UCSD-AML1 (cell line): ENCODE measurements around the gene RAB27B.
"Not testable (repeated sequence)": the region's sequence is repeated elsewhere in the genome, so short reads cannot be mapped to it uniquely, and the experiment has no call there.

Source experiments
- DNase-seq: peaks from one replicate; lab custom pipeline; 2025; ENCODE audit not compliant: unreplicated experiment; lab: John Stamatoyannopoulos, UW

The RAB27B gene

GRCh38 chr18:54813977-54814565 is 14.2 kb upstream of the RAB27B start:
- no peak for DNase-seq

DNA sequence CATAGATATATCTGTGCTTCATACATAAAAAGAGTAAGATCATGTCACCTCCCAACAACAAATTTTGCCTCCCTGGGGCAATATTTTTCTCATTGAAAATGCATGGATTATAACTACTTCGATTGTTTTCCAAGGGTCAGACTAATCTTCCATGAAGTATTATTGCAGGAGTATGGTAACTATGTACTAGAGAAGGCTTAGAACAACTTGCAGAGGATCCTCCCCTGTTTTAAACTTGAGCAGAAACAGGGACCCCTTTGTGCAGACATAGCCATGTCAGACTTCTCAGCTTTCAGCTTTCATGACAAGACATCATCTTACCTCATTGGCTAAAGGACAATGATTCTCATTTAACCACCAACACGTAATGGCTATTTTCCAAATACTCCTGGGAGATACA is 13.2 kb upstream of the RAB27B start:
- no peak for DNase-seq

DNA sequence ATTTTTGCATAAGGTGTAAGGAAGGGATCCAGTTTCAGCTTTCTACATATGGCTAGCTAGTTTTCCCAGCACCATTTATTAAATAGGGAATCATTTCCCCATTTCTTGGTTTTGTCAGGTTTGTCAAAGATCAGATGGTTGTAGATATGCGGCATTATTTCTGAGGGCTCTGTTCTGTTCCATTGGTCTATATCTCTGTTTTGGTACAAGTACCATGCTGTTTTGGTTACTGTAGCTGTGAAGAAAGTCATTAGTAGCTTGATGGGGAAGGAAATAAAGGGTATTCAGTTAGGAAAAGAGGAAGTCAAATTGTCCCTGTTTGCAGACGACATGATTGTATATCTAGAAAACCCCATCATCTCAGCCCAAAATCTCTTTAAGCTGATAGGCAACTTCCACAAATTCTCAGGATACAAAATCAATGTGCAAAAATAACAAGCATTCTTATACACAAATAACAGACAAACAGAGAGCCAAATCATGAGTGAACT is 7.4 kb upstream of the RAB27B start:
- DNase-seq = not testable (repeated sequence)

DNA sequence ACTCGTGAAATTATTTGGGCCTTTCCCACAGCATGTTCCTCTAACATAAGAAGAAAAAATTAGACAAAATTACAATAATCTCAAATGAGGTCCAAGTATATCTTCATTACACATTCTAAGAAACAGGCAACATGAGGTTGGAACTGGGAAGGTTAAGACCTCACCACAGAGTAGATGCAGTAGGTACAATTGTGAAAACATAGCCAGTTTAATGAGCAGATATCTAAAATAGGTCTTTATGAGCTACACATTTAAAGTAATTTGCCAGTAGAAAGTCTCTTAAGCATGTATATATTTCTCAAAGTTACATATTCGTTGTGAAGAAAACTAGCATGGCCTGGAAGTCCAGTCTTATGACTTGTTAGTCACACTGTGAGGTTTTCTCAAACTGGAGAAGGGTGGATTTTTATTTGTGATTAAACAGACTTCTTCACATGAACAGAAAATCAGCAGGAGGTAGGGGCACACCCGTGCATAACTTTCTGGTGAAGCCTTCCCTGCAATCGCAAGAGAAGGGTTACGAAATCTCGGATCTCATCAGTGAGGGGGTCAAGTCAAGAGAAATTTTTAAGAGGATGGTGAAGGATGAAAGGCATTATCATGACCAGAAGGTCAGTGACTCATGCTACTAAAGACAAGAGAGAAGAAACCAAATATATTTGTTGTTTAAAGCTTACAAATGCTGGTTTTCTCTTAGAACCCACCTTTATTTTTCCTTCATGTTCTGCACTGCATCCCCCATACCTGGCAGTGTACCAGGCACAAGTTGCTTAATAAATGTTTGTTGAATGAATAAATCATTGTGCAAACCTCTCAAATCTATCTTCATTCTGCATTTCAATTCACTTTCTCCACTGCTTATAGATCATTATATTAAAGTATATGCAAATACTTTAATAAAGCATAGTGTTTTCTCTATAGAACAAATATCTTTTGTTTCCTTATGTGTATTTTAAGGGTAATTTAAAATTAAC is 5.1 kb upstream of the RAB27B start:
- DNase-seq = no peak

DNA sequence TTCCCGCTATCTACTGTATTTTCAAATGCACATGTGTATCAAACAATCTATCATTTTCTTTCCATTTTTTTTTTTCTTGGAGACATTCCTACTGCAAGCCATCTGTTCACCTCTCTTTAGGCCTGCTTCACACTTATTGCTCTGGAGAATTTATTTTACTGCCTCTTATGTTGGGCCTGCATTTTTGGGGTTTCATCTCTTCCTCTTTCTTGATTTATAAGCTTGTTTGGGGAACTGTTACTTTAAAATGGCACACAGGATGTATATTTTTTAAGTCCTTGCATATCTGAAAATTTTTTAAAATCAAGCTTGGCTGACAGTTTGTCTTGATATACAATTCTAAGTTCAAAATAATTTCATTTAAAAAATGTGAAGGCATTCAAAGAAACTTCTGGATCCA is 3.5 kb upstream of the RAB27B start:
- DNase-seq = no peak

DNA sequence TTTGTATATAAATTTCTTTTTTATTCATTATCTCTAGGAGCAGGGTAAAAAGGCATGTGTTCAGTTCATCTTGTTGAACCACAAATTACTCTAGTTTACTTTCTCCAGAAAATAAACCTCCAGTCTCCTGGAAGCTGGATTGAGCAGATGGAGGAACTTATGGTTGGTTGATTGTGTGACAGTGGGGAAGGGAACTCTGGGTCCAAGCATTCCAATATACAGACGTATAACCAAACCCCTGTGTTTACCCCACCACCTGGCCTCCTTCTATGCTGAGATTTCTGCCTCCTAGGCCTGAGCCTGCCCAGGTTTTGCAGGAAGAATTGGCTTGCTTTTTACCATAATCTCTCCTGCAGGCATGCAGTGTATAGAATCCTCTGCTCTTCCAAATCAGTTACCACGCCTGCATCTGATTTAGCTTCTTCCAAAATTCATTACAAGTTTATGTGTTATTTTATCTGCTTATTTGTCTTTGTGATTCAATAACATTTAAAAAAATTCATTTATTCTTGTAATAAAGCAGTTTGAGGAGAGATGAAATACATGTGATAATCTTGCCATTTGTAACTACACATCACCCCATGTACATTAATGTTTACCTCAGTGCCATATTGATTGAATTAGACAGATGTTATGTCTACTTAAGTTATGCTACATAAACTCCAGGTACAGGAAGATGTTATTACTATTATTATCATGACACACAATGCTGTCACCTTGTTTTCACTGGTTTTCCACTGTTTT is 2.5 kb upstream of the RAB27B start:
- DNase-seq = no peak

GRCh38 chr18:54828986-54829385 is 709 bp downstream of the RAB27B start:
- no peak for DNase-seq

GRCh38 chr18:54829856-54830255 is 1.6 kb downstream of the RAB27B start:
- DNase-seq = no peak

DNA sequence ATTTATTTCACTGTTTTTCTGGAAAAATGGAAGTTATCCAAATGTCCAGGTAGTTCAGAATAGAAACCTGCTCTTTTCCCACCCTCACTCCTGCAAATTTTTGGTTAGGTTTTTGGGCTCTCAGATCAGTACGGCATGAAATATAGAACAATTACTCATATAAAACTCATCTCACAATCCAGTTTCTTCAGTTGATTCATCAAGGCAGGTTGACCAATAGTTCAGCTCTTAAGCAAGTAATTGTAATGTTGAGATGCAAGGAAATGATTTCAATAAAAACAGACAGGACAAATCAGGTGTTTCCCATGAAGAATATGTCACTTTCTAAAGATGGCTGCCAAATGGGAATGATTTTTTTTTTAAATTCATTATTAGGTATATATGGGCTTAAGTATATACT is 2.0 kb downstream of the RAB27B start:
- no peak for DNase-seq

DNA sequence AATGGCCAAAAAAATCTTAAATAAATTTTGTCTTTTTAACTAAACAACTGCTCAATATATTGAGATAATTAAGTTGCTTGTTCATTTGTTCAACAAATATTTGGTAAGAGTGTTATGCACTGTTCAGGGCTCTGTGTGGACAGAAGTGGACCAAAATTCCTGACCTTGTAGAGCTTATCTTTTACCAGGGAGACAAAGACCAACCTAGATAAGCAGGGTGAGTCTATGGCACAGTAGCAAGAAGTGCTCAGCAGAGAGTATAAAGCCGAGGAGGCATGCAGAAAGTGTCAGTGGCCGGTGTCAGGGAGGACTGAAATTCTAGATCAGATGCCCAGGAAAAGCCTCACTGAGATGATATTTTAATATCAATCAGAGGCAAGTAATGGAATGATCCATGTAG is 2.6 kb downstream of the RAB27B start:
- DNase-seq = no peak

DNA sequence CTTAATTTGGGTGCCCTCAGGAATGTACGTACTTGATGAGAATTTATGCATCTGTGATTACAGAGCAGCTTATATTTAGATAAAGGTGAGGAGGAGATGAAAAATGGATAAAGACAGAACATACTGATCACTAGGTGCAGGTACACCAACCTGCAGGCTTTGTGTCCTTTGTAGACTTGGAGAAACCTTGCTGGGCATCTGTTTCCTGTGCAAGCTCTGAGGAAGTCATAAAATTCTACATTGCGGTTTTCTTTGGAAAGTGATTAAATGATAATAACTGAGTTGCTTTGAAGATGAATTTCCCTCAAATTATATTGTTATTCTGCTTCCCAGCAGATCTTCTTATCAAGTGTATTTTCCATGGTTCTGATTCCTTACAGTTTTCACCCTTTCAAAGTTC is 7.7 kb downstream of the RAB27B start:
- DNase-seq = peak; percentile 23

GRCh38 chr18:54843314-54843713 is 15.0 kb downstream of the RAB27B start:
- DNase-seq = no peak

GRCh38 chr18:54845787-54846186 is 17.5 kb downstream of the RAB27B start:
- no peak for DNase-seq

DNA sequence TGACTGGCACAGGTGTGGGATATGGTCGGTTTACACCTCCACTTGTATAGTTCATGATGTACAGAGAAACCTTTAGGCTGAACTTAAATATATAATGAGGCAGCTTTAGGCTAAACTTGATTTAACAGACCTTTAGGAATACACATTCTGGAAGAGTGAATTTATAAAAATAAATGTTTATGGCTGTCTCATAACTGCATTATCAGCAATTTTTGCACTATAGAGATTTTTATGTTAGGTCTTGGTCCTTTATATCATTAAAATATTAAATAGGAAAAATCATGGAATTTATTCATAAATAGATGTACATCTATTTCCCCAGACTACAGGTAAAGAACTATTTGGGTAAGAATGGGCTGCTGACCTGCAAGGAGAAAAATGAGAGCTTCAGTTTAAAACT is 19.8 kb downstream of the RAB27B start:
- no peak for DNase-seq

DNA sequence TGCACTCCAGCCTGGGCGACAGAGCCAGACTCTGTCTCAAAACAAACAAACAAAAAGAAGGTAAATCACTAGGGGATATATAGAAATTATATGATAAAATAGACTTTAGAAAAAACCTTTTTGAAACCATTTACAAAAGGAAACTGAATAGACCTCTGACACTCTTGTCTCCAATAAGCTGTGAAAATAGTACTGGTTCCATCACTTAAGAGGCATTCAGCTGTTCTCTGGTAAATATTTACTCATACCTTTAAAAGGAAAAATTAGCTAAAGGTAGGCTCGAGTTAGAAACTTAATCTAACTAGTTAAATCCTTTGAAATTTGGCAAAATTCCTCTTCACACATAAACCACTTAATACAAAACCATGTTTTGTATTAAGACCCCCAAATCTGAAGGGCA is 21.4 kb downstream of the RAB27B start:
- no peak for DNase-seq

- no peak for DNase-seq
These were observed 22.3 kb downstream of the RAB27B start for GRCh38 chr18:54850598-54850997.

DNA sequence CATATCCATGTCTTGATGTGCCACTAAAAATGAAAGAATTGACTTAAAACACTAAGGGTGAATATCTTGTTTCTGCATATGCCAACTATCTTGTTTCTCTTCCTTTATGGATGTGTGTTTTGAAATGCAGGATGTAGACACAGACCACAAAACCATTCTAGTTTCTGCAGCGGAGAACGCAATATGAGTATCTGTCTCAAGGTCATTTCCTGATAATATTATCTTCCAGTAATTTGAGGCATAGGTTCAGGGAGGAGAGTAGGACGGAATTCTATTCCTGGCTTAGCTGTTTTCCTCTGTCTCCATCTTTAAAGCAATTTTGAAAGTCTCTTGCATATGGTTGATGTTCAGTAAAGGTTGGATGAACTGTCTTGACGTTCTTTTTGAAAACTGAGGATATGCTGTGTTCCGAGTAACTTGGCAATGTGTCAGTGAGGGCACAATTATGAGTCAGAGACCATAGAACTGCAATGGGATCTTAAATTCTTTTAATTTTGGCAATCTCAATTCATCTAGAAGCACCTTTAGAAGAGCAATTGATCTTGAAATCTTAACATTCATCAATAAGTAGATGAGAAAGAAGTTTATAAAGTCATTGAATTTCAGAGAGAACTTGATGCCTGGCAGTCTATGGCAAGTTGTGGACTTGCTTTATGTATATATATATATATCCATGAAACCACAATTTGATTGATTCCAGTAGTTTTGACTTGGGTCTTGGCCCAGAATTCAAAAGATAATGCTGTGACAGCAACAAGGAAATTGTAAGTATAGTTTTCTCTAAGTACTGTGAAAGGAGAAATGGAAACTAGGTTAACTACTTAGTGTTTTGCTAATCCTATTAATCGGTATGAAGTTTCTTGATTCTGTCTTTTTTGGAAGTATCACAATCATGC is 24.8 kb downstream of the RAB27B start:
- DNase-seq = no peak

DNA sequence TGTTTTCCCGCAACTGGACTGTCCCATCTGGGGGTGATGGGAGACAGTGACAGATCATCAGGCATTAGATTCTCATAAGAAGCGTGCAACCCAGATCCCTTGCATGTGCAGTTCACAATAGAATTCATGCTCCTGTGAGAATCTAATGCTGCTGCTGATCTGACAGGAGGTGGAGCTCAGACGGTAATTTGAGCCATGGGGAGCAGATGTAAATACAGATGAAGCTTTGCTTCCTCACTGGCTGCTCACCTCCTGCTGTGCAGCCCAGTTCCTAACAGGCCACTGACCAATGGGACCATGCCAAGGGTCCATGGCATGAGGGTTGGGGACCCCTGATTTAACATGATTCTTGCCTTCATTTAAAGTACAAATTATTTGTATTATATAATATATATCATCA is 26.8 kb downstream of the RAB27B start:
- not testable (repeated sequence) for DNase-seq

- no peak for DNase-seq
These were observed 27.9 kb downstream of the RAB27B start for GRCh38 chr18:54856105-54856646.

DNA sequence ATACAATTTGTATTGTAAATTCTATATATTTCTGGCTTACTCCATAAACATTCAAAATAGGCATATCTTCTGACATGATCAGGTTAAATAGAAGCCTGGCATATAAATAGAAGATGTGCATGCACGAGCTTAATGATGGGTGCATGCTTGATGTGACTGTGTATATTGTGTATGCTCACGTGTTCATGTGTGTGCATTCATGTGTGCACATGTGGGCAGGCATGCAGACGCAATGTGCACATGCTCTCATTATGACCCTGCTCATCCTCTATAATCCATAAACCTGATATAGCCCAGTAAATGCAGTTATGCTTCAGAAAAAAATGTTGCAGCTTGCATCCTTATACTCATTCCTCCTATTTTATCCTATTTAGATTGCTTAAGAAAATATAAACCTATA is 29.2 kb downstream of the RAB27B start:
- DNase-seq = no peak
